ENCODE measurements around the gene FSCN2.
A peak's percentile ranks its signal among the peaks of the same experiment; 100 is the strongest.

The FSCN2 gene

DNA sequence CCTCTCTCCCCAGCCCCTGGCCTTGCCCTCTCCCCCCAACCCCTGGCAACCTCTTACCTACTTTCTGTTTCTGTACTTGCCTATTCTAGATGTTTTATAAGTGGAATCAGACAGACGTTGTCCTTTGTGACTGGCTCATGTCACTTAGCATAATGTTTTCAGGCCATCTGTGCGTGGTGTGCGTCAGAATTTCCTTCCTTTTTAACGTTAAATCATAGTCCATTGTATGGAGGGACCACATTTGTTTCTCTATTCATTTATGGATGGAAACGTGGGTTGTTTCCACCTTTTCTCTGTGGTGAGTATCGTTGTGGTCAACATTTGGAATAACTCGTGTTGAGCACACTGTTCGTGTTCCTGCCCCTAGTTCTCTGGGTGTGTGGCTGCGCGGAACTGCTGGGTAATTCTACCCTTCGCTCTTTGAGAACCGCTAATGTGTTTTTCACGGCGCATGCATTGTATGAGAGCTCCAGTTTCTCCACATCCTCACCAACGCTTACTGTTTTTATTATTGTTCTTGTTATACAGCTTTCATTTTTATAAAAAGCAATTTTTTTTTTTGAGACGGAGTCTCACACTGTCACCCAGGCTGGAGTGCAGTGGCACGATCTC, 41.9 kb upstream of the FSCN2 start:
- no peak for DNase-seq (ENCODE audit: low read depth in 1 of 2, low spot score in 1 of 2)
- in situ Hi-C loops (cut with HindIII; ENCODE audit: low pct_unique_long_range_greater_than_20kb, low sequenced_read_pairs) = no loop called here
- TF ChIP-seq JUND (IDR thresholded peaks at IDR 0.05; ENCODE audit: low read depth) = no peak

DNA sequence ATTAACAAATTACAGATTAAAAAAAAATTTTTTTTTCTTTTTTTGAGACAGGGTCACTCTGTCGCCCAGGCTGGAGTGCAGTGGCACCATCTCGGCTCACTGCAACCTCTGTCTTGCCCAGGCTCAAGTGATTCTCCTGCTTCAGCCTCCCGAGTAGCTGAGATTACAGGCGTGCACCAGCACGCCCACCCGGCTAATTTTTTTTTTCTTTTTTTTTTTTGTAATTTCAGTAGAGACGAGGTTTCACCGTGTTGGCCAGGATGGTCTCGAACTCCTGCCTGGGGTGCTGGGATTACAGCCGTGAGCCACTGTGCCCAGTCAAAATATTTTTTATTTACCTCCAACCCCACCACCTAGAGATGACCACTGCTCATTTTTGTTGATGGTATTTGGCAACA, 41.1 kb upstream of the FSCN2 start:
- no peak for DNase-seq (ENCODE audit: low read depth in 1 of 2, low spot score in 1 of 2)

DNA sequence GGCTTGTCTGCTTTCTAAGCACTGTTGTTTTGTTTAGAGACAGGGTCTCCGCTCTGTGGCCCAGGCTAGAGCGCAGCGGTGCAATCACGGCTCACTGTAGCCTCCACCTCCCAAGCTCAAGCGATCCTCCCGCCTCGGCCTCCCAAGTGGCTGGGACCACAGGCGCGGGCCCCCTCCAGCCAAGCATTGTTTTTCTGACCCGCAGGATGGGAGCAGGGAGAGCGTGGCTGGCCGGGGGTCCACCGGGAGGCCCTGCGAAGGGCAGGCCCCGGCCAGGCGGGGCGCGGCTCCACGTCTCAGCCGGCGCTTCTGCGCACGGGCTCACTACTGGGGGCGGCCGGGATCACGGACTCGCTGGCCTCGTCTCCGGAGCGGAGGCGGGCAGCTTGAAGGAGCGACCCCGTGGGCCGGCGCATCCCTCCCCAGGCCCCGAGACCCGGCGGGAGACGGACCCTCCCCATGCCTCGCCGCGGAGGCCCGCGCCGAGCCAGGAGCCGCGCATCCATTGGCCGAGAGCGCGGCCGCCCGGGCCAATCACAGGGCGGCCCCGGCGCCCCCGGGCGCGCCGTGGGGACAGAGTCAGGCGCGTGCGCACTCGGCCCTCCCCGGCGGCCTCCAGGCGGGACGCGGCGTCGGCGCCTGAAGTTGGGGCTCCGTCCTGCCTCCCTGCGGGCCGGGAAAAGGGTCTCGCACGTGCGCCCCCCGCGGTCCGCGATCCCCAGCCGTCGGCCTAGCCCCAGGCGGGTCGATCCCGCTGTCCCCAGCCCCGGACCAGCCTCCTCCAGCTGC, 40.5 kb upstream of the FSCN2 start:
- TF ChIP-seq JUND (IDR thresholded peaks at IDR 0.05; ENCODE audit: low read depth) = no peak
- in situ Hi-C loops (cut with HindIII; ENCODE audit: low pct_unique_long_range_greater_than_20kb, low sequenced_read_pairs) = no loop called here
- peak; percentile 52 to 91 for DNase-seq (ENCODE audit: low read depth in 1 of 2, low spot score in 1 of 2)

More for the DNA sequence above, 41.1 kb upstream of the FSCN2 start:
- in situ Hi-C loops (cut with HindIII; ENCODE audit: low pct_unique_long_range_greater_than_20kb, low sequenced_read_pairs) = no loop called here
- TF ChIP-seq JUND (IDR thresholded peaks at IDR 0.05; ENCODE audit: low read depth) = no peak

DNA sequence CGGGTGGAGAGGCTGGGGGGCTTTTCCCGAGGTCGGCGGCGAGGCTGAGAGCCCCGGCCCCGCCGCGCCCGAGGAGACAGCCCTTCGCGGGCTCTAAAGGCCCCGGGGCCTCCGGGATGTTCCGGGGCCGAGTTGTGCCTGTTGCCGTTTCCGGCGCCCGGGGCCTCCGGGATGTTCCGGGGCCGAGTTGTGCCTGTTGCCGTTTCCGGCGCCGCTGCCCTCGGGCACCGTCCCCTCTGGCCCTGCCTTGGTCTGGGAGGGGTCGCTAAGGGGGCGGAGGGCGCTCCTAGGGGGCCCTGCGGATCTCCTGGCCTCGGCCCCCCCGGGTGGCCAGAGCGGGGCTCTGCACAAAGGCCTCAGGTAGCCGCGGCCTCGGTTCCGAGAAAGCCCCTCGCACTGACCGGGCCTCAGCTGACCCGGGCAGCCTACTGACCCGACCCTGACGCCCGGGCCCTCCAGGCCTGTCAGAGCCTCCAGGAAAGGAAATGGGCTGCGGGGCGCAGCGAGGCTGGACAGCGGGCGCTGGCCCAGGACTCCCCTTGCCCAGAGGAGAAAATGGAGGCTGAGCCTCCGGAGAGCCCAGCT, 39.8 kb upstream of the FSCN2 start:
- TF ChIP-seq JUND (IDR thresholded peaks at IDR 0.05; ENCODE audit: low read depth) = no peak
- DNase-seq (ENCODE audit: low read depth in 1 of 2, low spot score in 1 of 2) = no peak
- in situ Hi-C loops (cut with HindIII; ENCODE audit: low pct_unique_long_range_greater_than_20kb, low sequenced_read_pairs) = no loop called here

DNA sequence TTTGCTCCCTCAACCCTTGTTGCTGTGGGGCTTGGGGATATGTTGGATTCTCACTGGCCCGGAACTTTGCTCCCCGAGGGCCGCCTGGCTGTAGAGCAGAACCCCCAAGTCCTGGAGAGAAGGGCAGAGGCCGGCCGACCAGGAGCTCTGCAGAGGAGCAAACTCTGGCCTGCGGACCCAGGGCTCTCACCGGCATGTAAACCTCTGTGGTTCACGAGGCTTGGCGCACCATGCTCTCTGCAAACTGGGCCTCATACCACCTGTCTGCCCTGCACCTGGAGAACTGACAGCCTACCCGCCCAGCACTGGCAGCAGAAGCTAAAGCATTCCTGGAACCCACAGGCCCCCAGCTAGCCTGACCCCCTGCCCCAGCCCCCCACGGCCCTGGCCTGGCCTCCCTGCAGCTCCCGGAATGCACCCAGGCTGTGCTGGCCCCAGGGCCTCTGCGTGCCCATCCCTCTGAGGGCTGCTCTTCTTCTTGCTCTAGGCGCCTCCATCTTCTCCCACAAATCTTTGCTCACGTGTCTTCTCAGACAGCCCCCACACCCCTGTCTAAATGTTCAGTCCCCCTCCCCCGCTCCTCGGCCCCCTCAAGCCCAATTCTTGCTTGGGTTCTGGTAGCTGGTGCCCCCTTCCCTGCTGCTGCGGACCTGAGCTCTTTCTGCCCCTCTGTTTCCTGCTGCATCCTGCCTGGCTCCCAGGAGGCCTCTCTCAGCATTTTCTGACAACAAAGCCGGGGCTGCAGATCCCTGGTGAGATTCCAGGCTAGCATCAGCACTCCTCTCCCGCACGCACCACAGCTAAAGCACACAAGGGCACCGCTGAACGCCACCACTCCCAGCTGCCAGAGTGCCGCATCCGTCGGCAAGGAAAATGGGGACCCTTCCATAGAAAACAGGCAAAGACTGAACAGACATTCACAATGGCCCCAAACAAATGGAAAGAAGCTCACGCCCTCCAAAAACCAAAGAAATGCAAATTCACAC, 38.9 kb upstream of the FSCN2 start:
- TF ChIP-seq JUND (IDR thresholded peaks at IDR 0.05; ENCODE audit: low read depth) = no peak
- DNase-seq (ENCODE audit: low read depth in 1 of 2, low spot score in 1 of 2) = no peak
- in situ Hi-C loops (cut with HindIII; ENCODE audit: low pct_unique_long_range_greater_than_20kb, low sequenced_read_pairs) = no loop called here

DNA sequence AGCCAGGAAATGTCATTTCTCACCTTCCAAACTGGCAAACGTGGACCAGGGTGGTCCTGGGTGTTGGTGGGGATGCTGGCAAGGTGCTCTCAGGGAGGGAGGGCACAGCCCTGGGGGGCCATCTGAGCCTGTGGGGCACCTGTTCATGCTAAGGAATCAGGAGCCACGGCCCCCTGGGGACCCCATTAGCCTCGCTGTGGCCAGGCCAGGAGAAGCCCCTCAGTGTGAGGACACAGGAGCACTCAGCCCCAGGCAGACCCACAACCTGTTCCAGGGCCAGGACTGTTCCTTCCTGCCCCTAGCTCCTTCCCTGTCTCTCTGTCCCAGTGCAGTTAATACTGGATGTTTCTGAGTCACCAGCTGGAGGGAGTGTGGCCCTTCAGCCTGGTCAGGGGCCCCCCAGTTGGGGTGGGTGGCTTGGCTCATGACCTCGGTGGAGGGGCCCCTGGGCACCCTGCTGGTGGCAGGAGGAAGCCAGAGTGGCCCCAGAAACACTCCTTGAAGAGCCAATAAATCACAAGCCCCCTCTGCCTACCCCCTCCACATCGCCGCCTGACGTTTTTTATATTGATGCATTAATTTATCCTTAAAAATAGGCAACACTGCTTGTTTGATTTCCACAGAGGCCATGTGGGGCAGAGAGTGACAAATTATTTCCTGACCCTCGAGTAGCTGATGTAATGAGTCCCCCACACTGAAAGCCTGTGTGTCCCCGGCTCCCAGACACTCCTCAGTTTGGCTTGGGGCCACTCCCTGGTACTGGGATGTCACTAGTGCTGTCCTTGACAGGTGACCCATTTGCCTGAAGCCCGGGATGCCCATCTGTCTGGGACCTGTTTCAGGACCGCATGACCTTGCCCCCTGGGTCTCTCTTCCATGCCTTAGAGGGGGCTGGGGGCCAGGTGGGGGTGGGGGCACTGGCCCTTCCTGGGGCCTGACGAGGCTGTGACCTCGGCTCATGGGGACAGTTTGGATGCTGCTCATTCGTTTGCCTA, 37.9 kb upstream of the FSCN2 start:
- in situ Hi-C loops (cut with HindIII; ENCODE audit: low pct_unique_long_range_greater_than_20kb, low sequenced_read_pairs) = no loop called here
- TF ChIP-seq JUND (IDR thresholded peaks at IDR 0.05; ENCODE audit: low read depth) = no peak
- DNase-seq (ENCODE audit: low read depth in 1 of 2, low spot score in 1 of 2) = no peak

DNA sequence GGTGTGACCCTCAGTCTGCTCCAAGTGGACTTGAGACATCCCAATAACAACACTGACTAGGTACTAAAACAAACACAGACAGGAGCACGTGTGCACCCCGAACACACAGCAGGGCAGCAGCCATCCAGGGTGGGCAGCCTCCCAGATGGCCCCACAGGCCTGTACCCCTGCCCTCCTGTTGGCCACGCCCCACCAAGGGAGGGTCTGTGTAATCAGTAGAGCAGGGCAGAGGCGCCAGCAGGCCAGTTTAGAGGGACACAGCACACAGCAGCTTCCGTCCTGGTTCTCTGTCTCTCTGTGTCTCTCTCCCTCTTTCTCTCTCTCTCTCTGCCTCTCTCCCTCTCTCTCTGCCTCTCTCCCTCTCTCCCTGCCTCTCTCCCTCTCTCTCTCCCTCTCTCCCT, 37.0 kb upstream of the FSCN2 start:
- no peak for DNase-seq (ENCODE audit: low read depth in 1 of 2, low spot score in 1 of 2)
- in situ Hi-C loops (cut with HindIII; ENCODE audit: low pct_unique_long_range_greater_than_20kb, low sequenced_read_pairs) = no loop called here

DNA sequence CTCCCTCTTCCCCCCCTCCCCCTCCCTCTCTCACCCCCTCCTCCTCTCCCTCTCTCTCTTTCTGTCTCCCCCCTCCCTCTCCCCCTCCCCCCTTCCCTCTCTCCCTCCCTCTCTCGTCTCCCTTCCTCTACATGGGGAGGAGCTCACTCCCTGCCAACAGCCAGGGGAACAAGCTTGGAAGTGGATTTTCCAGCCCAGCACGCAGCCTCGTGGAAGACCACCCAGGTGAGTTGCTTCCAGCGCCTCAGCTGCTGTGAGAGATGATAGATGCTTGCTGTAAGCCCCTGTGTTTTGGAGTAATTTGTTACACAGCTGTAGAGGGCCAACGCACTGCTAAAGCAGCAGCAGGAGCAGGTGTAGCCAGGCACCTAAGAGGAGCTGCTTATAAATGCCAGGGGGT, 36.4 kb upstream of the FSCN2 start:
- in situ Hi-C loops (cut with HindIII; ENCODE audit: low pct_unique_long_range_greater_than_20kb, low sequenced_read_pairs) = no loop called here
- TF ChIP-seq JUND (IDR thresholded peaks at IDR 0.05; ENCODE audit: low read depth) = no peak
- no peak for DNase-seq (ENCODE audit: low read depth in 1 of 2, low spot score in 1 of 2)

More for the DNA sequence above, 37.0 kb upstream of the FSCN2 start:
- TF ChIP-seq JUND (IDR thresholded peaks at IDR 0.05; ENCODE audit: low read depth) = no peak

DNA sequence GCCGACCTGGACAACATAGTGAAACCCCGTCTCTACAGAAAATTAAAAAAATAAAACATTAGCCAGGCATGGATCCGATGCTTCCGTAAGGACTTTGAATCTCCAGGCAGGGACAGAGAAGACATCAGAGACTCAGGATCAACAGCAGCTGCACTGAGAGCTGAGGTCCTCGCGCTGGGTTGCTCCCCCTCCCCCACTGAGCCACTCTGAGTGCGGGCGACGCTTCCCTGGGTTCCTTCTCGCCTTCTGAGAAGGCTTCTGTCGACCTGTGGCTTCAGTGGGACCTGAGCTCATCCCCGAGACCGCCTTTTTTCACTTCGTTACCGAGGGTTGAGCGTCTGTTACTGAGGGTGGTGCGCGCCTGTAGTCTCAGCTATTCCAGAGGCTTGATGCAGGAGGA, 36.0 kb upstream of the FSCN2 start:
- no peak for DNase-seq (ENCODE audit: low read depth in 1 of 2, low spot score in 1 of 2)
- in situ Hi-C loops (cut with HindIII; ENCODE audit: low pct_unique_long_range_greater_than_20kb, low sequenced_read_pairs) = no loop called here
- TF ChIP-seq JUND (IDR thresholded peaks at IDR 0.05; ENCODE audit: low read depth) = no peak

DNA sequence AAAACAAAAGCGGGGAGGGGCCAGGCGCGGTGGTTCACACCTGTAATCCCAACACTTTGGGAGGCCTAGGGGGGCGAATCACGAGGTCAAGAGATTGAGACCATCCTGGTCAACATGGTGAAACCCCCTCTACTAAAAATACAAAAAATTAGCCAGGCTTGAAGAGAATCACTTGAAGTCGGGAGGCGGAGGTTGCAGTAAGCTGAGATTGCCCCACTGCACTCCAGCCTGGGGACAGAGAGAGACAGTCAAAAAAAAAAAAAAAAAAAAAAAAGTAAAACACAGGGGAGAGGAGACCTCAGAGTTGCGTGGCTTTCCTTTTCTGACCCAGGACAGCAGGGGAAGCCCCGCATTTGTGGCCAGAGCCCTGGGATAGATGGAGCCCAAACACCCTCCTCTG, 35.5 kb upstream of the FSCN2 start:
- DNase-seq (ENCODE audit: low read depth in 1 of 2, low spot score in 1 of 2) = no peak
- no peak for TF ChIP-seq JUND (IDR thresholded peaks at IDR 0.05; ENCODE audit: low read depth)
- in situ Hi-C loops (cut with HindIII; ENCODE audit: low pct_unique_long_range_greater_than_20kb, low sequenced_read_pairs) = no loop called here
